HL-60/S4 treated with phorbol 12-myristate 13-acetate at 8.2 ng/mL for 4 days and 3 days (cell line): ENCODE results near the gene SMYD2.

Experiments
- in situ Hi-C: fragments of 300-500 bp; cut with MboI; formaldehyde crosslinking; loops from 2 replicates; pipeline ENCODE4 v1.15.0; 2022; ENCODE audit warnings: low sequenced_read_pairs

SMYD2 gene, protein sequence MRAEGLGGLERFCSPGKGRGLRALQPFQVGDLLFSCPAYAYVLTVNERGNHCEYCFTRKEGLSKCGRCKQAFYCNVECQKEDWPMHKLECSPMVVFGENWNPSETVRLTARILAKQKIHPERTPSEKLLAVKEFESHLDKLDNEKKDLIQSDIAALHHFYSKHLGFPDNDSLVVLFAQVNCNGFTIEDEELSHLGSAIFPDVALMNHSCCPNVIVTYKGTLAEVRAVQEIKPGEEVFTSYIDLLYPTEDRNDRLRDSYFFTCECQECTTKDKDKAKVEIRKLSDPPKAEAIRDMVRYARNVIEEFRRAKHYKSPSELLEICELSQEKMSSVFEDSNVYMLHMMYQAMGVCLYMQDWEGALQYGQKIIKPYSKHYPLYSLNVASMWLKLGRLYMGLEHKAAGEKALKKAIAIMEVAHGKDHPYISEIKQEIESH

DNA sequence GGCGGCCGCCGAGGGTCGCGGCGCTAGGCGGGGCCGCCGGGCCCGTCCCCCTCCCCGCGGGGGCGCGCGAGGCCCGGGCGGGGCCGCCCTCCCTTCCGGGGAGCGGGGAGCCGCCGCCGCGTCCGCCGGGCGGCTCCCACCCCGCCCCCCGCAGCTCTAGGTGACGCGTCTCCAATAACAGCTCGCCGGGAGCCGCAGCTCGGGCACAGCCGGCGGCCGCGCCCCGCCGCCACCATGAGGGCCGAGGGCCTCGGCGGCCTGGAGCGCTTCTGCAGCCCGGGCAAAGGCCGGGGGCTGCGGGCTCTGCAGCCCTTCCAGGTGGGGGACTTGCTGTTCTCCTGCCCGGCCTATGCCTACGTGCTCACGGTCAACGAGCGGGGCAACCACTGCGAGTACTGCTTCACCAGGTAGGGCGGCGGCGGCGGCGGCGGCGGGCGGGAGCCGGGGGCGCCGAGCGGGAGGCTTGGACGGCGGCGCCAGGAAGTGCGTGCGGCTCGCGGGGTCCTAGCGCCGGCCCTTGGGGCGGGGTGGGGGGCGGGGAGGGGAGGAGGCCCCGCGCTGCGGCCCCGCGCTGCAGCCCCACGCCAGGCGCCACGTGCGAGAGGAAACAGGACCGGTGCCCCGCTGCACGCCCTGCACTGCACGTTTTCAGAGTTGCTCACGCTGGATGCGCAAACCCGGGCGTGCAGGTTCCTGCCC is at the start of gene SMYD2:
Gene SMYD2 (plus strand): TSS at position 139 of the 699 bp plus-strand sequence. CDS start 96 bp downstream, at position 235.
- in situ Hi-C loops = no loop called here

DNA sequence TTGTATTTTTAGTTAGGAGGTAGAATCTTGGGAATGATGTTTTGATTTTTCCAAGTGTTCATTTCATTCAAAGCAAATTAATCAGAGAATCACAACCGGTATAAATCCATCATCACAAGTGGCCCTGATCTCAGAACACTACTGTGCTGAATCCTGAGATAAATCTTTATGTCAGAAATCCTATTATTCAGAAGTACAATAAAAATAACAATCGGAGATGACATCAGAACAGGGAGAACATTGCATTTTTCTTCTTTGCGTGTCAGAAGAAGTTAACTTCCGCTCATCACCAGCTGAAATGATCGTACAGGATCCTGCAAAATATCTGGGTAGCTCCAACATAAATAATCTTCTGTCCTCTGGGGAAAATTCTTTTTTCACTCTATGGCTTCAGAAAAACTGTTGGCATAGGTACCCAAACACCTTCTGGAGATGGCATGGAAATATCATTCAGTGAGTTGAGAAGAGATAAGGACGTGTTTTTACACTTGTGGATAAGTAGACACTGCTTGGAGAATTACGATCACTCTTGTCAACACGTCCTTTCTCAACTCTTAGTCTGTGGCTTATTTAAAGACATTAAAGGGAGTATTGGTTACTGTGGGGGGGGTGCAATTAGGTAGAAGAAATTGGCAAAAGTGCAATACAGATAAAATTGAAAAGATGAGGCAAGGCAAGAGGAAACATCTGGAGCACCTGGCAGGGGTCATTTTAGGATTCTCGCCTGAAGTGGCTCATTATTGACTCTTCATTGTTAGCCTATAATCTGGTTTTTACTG is 46.9 kb upstream of the SMYD2 start:
- in situ Hi-C loops = no loop called here

DNA sequence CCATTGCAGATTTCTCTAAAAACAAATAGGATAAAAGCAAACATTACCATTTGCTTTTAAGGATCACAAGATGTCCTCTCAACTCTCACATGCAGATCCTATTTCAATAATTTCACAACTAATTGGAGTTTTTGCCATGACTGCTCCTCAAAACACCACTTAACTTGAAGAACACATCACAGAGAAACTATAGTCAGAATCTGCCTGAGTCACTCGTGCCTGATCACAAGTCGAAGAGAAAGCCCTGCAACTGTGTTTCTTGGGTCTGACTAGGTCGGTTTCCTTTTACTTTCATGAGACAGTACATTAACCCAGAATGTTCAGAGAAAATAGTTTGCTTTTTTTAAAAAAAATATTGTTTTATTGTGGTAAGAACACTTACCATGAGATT is 46.3 kb upstream of the SMYD2 start:
- in situ Hi-C loops = no loop called here

DNA sequence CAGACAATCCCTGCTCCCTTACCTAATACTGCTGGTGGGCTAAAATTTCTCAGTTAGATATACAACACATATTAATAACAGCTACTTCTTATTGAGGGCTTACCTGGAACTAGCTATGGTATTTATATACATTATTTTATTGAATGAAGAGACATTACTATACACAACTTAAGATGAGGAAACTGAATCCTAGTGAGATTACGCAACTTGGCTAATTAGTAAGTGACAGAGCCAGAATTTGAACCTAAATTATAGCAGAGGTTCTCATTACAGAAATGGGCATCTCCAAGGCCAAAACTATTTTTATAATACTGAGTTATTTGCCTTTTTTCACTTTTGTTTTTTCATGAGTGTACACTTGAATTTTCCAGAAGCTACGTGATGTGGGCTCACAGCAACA is 44.5 kb upstream of the SMYD2 start:
- in situ Hi-C loops = no loop called here

GRCh38 chr1:214241060-214241459 is 39.9 kb upstream of the SMYD2 start:
- in situ Hi-C loops = no loop called here

DNA sequence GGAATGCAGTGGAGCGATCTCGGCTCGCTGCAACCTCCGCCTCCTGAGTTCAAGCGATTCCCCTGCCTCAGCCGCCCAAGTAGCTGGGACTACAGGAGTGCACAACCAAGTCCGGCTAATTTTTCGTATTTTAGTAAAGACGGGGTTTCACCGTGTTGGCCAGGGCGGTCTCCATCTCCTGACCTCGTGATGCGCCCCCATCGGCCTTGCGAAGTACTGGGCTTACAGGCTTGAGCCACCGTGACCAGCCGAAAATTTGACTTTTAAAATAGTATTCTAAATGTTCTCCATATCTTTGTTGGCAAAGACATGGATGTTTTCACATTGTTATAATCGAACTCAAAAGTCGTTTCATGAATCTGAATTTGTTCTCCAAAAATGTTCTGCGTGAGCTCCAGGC is 36.7 kb upstream of the SMYD2 start:
- in situ Hi-C loops = no loop called here

- in situ Hi-C loops = no loop called here
Measured at GRCh38 chr1:214244841-214245240, 36.1 kb upstream of the SMYD2 start.

DNA sequence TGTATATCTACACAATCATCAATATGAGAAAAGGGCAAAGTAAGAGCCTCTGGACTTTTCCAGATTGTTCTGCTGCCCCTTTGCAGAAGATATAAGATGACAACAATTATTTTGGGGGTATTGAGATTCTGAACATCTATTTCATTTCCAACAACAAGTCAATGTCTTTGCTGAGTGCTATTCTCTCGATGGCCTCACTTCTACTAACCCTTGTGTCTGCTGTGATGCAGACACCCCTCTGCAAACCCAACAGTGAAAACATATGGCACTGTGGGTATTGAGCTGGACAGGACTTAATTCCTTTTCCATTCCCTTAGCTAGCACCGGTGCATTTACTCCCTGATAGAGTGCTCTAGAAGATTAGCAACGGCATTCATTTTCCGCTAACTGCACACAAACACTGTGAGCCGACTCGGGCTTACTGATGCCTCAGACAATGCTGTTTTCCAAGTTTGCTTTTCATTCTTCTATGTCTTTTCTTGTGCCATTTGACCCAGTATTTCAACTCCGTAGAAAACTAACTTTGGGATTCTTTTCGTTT is 33.4 kb upstream of the SMYD2 start:
- in situ Hi-C loops = no loop called here

DNA sequence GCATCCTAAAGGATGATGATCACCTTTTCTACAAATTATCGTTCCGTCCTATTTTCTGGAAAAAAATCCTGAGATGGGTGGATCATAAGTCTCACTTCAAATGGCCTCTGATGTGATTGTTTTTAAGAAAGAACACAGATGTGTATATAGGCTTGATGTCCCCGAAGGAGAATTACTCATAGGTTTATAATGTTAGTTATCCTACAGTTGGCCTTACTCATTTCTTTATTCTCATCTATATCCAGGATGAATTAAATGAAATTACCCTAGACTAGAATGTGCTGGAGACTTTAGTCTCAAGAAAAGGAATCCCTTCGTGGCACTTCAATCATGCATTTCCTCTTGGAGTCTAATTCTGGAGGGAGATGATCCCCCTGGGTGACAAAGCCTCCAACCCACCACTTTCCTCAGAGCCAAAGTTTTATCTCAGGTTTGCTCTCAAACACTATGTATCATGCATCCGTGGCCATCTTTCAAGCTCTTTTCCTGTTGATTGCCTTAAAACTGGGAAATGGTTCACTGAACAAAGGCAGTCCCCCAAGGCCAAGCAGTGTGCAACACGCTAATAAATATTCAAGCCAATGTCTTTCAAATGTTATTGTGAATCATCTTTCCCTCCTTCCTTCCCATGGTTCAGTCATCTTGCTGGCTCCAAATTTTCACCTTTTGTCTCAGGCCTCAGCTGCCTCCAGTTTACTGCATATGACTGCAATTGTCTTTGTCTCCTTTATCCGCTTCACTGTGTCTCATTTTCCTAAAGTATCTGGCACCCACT is 32.5 kb upstream of the SMYD2 start:
- in situ Hi-C loops = no loop called here

- in situ Hi-C loops = no loop called here
Measured at GRCh38 chr1:214249651-214250050, 31.3 kb upstream of the SMYD2 start.

DNA sequence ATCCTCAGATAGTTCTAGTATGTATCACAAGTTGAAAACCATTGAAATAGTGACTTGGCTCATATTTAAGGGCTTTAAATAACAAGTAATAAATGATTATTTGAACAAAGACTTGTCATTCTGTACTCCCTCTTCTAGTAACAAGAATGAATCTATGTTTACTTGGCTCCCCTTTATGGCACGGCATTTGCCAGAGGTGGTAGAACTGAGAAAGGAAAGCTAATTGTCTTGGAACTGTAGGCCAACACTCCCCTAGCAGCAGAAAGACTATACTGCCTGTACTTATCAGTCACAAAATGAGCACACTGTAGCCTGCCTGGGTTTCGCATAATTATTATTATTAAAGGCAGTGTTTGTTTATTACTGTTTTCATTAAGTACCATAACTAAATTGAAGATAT is 29.6 kb upstream of the SMYD2 start:
- in situ Hi-C loops = no loop called here

DNA sequence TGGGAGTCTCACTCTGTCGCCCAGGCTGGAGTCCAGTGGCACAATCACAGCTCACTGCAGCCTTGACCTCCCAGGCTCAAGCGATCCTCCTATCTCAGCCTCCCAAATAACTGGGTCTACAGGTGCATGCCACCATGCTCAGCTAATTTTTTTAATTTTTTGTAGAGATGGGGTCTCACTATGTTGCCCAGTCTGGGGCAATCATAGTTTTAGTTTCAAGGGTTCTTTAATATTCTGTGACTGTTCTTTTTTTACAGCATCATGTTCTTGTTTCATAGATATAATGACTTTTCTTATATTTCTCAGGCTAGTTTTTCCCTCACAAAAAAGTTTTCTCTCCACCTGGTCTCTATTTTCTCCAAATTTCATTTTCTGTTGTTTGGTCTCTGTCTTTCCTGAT is 25.4 kb upstream of the SMYD2 start:
- in situ Hi-C loops = no loop called here

GRCh38 chr1:214259353-214259977 is 21.5 kb upstream of the SMYD2 start:
- in situ Hi-C loops = no loop called here

- in situ Hi-C loops = no loop called here
Measured at GRCh38 chr1:214260561-214261205, 20.3 kb upstream of the SMYD2 start.

DNA sequence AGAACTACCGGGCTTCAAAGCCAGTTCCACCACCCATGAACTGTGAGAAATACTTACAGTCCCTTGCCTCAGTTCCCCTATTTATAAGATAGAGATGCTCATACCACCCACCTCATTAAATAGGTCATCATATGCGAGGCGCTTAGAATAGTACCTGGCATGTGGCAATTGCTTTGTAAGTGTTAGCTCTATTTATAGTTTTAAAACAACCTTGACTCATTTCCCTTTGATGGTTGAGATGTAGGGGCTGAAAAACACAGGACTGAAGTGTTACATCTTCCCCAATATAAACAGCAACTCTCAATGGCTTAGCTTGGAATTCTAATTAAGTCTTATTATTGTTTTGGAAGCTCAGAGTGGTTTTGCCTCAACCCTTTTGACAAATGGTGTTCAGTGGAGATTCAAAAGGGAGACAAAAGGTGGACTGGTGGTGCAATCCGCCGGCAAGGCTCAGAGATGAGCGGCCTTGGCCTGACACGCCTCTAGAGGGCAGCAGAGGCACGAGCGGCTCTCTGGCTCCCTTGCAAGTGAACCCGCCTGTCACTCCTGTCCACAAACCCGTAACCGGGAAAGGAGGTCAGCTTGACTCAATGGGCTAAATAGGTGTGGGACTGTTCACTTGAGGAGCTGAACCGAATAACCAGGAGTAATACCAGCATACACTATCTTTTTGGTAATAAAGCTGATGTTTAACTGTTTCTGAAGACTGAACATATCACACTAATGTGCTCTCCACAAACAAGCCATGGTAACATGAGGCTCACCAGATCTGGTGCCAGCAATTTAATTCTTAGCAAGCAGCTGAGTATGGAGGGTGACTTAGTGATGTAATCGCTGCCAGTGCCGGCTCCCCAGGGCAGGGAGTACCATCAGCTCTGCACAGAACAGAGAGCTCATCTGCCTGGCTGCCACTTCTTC is 19.5 kb upstream of the SMYD2 start:
- in situ Hi-C loops = no loop called here

GRCh38 chr1:214264196-214264595 is 16.8 kb upstream of the SMYD2 start:
- in situ Hi-C loops = no loop called here

GRCh38 chr1:214264976-214265375 is 16.0 kb upstream of the SMYD2 start:
- in situ Hi-C loops = no loop called here

DNA sequence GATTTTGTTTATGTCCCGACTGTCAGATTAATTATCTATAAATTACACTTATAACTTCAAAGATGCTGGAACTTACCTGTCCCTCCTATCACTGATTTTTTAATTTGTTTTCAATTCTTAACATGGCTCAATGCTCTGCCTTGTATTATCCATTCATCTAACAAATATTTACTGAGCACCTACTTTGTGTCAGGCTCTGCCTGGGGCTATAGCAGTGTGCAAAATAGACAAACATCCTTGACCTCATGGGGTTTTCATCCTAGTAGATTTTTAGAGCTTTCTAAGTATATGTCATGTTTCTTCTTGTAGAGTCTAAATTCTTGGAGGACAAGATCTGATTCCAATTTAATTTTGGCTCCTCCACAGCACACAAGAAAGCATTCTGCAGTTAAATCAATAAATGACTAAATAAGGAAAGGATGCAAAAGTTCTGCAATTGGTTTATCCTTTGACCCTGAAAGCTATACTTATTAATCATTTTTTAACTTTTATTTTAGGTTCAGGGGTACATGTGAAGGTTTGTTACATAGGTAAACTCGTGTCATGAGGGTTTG is 10.8 kb upstream of the SMYD2 start:
- in situ Hi-C loops = no loop called here
